DOHH2 (cell line): ENCODE measurements around the gene GPC6.

Experiments used
- H3F3A ChIP-seq: fragments of 200-600 bp; sonication (generic), shearing (Covaris generic); 2 replicates; pipeline ENCODE4 v1.6.0; 2016; ENCODE audit warnings: antibody characterized with exemption, mild to moderate bottlenecking; ENCODE audit not compliant: control insufficient read depth, insufficient read depth
- H3K27ac ChIP-seq: fragments of 200-600 bp; sonication (generic); 2 replicates; pipeline ENCODE4 v1.5.1; 2014; ENCODE audit warnings: low read depth, mild to moderate bottlenecking, low read length, moderate library complexity
- H3K27me3 ChIP-seq: fragments of 200-600 bp; sonication (generic); 2 replicates; pipeline ENCODE4 v1.6.1; 2014; ENCODE audit warnings: mild to moderate bottlenecking, low read length, mixed read lengths; ENCODE audit not compliant: control insufficient read depth
- H3K36me3 ChIP-seq: fragments of 200-600 bp; sonication (generic); 2 replicates; pipeline ENCODE4 v1.6.1; 2014; ENCODE audit warnings: mild to moderate bottlenecking, low read length, moderate library complexity, mixed read lengths; ENCODE audit not compliant: control insufficient read depth
- H3K4me1 ChIP-seq: fragments of 200-600 bp; sonication (generic); 2 replicates; pipeline ENCODE4 v1.6.1; 2014; ENCODE audit warnings: mild to moderate bottlenecking, low read length, mixed read lengths; ENCODE audit not compliant: control insufficient read depth
- H3K4me2 ChIP-seq: fragments of 200-600 bp; sonication (generic); 2 replicates; pipeline ENCODE4 v1.6.0; 2014; ENCODE audit warnings: mild to moderate bottlenecking, low read length, moderate library complexity
- H3K4me3 ChIP-seq: fragments of 200-600 bp; sonication (generic); 2 replicates; pipeline ENCODE4 v1.5.1; 2014; ENCODE audit warnings: mild to moderate bottlenecking, low read length, mixed read lengths
- H3K79me2 ChIP-seq: fragments of 200-600 bp; sonication (generic); 2 replicates; pipeline ENCODE4 v1.6.1; 2014; ENCODE audit warnings: mild to moderate bottlenecking, low read length, mixed read lengths; ENCODE audit not compliant: control insufficient read depth
- H3K9me2 ChIP-seq: fragments of 200-600 bp; sonication (generic); replicated peaks from 2 replicates; pipeline ENCODE4 v1.6.1; 2014; ENCODE audit warnings: mild to moderate bottlenecking, low read length, mixed read lengths; ENCODE audit not compliant: control insufficient read depth
- H3K9me3 ChIP-seq: fragments of 200-600 bp; sonication (generic); 2 replicates; pipeline ENCODE4 v1.6.1; 2014; ENCODE audit warnings: antibody characterized with exemption, low read length, mixed read lengths; ENCODE audit not compliant: control insufficient read depth, insufficient read depth
- H4K20me1 ChIP-seq: fragments of 200-600 bp; sonication (generic); 2 replicates; pipeline ENCODE4 v1.6.0; 2014; ENCODE audit warnings: low read depth, mild to moderate bottlenecking, antibody characterized with exemption, low read length, moderate library complexity; ENCODE audit not compliant: control insufficient read depth, insufficient read depth
- EZH2phosphoT487 ChIP-seq: fragments of 200-600 bp; sonication (generic); IDR thresholded peaks from 2 replicates; pipeline ENCODE4 v1.6.1; 2017; ENCODE audit warnings: borderline replicate concordance, mild to moderate bottlenecking, antibody characterized with exemption, low read length, moderate library complexity, mixed read lengths
- TF ChIP-seq, protein P1 (sequence below): fragments of 200-600 bp; sonication (generic); IDR thresholded peaks from one replicate; pipeline ENCODE4 v1.5.1; 2014; ENCODE audit warnings: antibody characterized with exemption, mild to moderate bottlenecking, low read depth, low read length; ENCODE audit not compliant: poor library complexity, severe bottlenecking

The GPC6 gene

DNA sequence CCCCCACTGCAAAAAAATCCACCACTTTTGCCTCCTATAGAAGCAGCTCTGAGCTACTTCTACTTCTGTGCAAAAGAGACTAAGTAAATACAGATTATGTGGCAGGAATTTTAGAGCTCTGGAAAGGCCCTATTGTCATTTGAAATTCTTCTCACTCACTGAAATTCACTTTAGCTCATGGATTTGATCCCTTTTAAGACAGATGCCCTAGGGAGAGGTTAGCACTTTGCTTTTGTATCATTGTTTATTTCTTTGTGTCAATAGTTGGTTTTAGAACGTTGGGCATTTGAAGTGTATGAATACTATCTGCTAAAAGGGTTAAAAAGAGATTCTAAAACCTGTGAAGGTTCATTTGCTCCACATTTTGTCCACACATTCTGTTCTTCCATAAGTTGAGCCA is 528.7 kb downstream of the GPC6 start:
- Histone ChIP-seq H3K27ac (no peak overlapping the region), H4K20me1 (no peaks in the 10 kb centered on the region), H3F3A (no peaks in the 10 kb centered on the region), H3K27me3 (no peaks in the 10 kb centered on the region), H3K79me2 (no peaks in the 10 kb centered on the region), H3K9me3 (no peaks in the 10 kb centered on the region), H3K9me2 (no peaks in the 10 kb centered on the region), H3K4me1 (no peaks in the 10 kb centered on the region), H3K4me2 (no peak overlapping the region), H3K4me3 (no peak overlapping the region), H3K36me3 (no peaks in the 10 kb centered on the region)
- TF ChIP-seq, protein P1, sequence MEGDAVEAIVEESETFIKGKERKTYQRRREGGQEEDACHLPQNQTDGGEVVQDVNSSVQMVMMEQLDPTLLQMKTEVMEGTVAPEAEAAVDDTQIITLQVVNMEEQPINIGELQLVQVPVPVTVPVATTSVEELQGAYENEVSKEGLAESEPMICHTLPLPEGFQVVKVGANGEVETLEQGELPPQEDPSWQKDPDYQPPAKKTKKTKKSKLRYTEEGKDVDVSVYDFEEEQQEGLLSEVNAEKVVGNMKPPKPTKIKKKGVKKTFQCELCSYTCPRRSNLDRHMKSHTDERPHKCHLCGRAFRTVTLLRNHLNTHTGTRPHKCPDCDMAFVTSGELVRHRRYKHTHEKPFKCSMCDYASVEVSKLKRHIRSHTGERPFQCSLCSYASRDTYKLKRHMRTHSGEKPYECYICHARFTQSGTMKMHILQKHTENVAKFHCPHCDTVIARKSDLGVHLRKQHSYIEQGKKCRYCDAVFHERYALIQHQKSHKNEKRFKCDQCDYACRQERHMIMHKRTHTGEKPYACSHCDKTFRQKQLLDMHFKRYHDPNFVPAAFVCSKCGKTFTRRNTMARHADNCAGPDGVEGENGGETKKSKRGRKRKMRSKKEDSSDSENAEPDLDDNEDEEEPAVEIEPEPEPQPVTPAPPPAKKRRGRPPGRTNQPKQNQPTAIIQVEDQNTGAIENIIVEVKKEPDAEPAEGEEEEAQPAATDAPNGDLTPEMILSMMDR, result no peak
- no peak for TF ChIP-seq EZH2phosphoT487

DNA sequence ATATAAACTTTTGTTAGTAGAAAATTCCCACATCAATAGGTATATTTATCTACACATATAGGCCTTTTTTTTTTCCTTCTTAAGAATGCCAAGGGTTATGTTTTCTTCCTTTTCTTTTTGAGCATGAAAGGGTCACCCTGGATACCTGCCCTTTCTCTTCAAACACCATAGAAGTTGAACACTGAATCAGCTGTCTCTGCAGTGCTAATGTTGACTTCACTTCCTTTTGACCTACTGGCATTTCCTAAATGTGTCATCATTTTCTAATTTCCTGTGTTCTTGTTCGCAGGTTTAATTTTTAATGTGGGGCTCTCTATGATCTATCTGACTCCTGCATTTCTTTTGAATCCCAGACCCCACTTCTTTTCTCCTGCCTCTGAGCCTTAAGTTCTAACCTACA is 532.0 kb downstream of the GPC6 start:
- no peak for TF ChIP-seq EZH2phosphoT487
- TF ChIP-seq, protein P1, result no peak
- no peaks in the 10 kb centered on the region for H3K27me3 ChIP-seq
- H3F3A ChIP-seq, result no peaks in the 10 kb centered on the region
- H3K27ac ChIP-seq, result no peak overlapping the region
- no peaks in the 10 kb centered on the region for H3K36me3 ChIP-seq
- H3K4me3 ChIP-seq, result no peak overlapping the region
- no peaks in the 10 kb centered on the region for H4K20me1 ChIP-seq
- no peak overlapping the region for H3K4me2 ChIP-seq
- no peaks in the 10 kb centered on the region for H3K9me2 ChIP-seq
- H3K79me2 ChIP-seq, result no peaks in the 10 kb centered on the region
- H3K9me3 ChIP-seq, result no peaks in the 10 kb centered on the region
- H3K4me1 ChIP-seq, result no peaks in the 10 kb centered on the region

DNA sequence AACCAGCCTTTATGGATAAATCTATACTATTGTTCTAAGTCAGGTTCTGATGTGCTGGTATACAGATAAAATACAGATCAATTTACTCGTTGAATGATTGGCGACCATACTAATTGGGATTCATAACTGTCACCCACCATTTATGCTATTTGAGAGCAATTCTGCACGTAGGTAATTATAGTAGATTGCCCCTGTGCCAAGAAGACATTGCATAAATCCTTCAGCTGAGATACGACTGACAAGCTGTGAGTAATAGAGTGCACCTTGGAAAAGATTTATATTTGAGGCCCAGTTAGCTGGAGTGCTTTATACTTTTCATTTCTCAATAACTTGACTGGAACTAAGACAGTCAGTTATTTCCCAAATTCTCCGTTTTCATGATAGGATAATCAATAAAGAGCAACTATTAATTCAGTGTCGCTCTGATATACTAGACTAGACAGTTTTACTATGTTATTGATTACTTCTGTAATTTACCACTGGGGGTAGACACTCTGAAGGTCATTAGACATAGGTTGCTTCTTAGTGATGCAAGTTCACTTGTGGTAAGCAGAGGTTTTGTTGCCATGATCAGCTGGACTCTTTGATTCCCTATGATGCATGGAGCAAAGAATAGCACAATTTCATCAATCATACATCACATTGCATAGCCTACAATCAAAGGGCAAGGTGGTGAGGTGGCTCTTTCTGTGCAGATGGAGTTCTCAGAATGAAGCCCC is 536.3 kb downstream of the GPC6 start:
- no peak overlapping the region for H3K4me2 ChIP-seq
- no peaks in the 10 kb centered on the region for H3K36me3 ChIP-seq
- H3K27me3 ChIP-seq, result no peaks in the 10 kb centered on the region
- H3K9me2 ChIP-seq, result no peaks in the 10 kb centered on the region
- no peak for TF ChIP-seq EZH2phosphoT487
- no peak overlapping the region for H3K4me3 ChIP-seq
- H3F3A ChIP-seq, result no peaks in the 10 kb centered on the region
- H4K20me1 ChIP-seq, result no peaks in the 10 kb centered on the region
- no peak overlapping the region for H3K27ac ChIP-seq
- H3K9me3 ChIP-seq, result no peaks in the 10 kb centered on the region
- no peaks in the 10 kb centered on the region for H3K79me2 ChIP-seq
- H3K4me1 ChIP-seq, result no peaks in the 10 kb centered on the region

DNA sequence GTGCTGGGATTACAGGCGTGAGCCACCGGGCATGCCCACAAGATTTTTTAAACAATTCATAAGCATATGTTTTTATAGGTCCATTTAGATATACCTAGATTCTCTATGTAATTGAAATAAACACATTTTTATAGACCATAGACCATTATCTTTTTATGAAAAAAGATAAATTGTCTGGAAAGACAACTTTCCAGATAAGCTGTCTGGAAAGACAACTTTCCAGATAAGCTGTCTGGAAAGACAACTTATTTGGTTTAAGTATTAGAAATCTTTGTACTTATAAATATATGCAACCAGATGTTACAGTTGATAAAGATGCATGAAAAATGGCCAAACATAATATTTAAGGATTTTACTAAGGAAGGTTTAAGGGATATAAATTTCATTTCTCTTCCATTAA is 538.5 kb downstream of the GPC6 start:
- Histone ChIP-seq H4K20me1 (no peaks in the 10 kb centered on the region), H3K9me2 (no peaks in the 10 kb centered on the region), H3K79me2 (no peaks in the 10 kb centered on the region), H3K27me3 (no peaks in the 10 kb centered on the region), H3K4me2 (no peak overlapping the region), H3K4me1 (no peaks in the 10 kb centered on the region), H3F3A (no peaks in the 10 kb centered on the region), H3K36me3 (no peaks in the 10 kb centered on the region), H3K9me3 (no peaks in the 10 kb centered on the region), H3K27ac (no peak overlapping the region), H3K4me3 (no peak overlapping the region)
- TF ChIP-seq, protein P1, result no peak
- TF ChIP-seq EZH2phosphoT487, result no peak
